HG03159 (cell line): ENCODE results near the gene CCNL1.
A peak's percentile ranks its signal among the peaks of the same experiment; 100 is the strongest.

Source experiments
- ATAC-seq: cut with Tn5 transposase; IDR thresholded peaks from one replicate; pipeline ENCODE4 v1.9.1; 2021; ENCODE audit warnings: mild to moderate bottlenecking, moderate library complexity; ENCODE audit not compliant: unreplicated experiment

The CCNL1 gene

DNA sequence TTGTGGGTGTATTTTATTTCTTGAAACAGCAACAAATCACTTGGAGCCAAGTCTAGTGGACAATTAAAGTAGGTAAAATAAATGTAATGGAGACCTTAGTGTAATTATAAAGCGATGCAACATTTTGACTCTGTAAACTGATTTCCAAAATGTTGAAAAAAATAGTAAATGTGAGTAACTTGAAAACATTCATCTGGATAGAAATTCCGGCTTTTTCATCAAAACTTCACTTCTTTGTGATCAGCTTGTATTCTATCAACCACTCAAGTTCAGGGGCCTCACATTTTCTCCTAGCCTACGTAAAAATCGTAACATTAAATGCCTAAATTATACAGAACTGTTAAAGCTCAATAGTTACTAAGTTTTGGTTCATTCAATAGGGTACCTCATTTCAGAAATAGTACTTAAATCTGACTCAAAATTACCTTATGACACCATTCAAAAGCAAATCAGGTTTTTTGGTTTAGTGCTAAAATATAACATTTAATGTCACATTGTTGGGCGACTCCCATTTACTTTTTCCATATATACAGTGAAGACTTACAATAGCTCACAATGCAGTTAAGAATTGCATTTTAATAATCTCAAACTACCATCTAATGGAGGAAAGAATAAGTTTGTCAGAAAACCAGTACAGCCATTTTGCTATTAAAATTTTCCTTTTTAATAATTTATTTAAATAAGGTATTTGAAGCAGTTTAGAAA, 12.7 kb downstream of the CCNL1 start:
- ATAC-seq = no peak

GRCh38 chr3:157145606-157146322, 14.2 kb downstream of the CCNL1 start:
- ATAC-seq = no peak

- ATAC-seq = no peak
Observed at GRCh38 chr3:157142315-157142714, 17.6 kb downstream of the CCNL1 start.

GRCh38 chr3:157139938-157140534, 19.9 kb downstream of the CCNL1 start:
- no peak for ATAC-seq

GRCh38 chr3:157136647-157137387, 23.1 kb downstream of the CCNL1 start:
- no peak for ATAC-seq

DNA sequence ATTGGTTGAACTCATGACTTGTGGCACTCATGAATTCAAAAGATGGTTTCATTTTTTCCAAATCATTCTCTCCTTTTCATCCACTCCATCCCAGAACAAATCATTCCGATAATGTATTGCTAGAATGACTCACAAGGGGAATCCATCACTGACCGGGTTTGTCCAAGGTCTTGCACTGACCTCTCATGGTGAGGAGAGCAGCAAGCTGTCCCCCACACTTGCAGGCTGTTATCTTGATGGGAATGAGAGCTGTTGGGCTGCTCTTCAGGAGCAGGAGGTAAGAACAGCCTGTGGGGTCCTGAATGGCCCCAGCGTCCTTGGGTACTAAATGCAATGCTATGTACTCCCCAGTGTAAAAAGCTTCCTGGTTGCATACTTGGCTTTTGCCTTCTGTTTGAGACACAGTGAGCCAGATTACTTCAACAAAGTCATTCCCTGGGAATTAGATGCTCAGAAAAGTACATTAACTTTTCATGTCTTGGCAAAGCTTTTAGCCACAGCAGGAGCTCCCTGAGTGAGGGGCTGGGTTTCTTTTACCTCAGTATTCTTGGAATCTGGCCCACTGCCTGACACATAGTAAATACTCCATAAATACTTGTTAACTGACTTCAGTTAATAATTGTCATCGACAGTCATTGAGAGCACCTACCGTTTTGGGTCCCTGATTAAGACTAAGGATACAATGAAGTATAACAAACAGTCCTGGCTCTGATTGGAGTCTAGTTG, 24.1 kb downstream of the CCNL1 start:
- no peak for ATAC-seq

DNA sequence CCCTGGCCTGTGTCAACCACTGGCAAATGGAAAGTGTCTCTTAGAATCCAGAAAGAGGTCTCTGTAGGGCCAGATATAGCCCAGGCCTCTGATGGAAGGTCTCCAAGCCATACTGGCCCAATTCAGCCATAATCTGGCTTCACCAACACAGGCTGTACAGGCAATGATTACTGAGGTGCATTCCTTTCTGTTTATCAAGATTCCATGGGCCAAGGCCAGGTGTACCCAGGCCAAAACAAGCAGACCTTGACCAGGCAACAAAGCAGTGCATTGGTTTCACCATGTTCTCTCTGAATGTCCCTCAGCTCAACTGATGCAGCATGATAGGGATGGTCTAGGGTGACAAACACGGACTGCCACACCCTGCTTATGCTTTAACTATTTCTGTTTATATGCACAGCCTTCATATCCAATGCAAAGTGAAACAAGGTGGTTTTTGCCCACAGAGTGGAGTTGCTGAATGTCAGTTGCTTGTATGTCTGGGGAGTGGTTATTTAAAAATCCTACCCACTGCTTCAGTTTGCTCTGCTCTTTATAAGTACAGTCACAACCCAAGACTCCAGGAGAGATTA, 25.2 kb downstream of the CCNL1 start:
- ATAC-seq = peak; percentile 55

DNA sequence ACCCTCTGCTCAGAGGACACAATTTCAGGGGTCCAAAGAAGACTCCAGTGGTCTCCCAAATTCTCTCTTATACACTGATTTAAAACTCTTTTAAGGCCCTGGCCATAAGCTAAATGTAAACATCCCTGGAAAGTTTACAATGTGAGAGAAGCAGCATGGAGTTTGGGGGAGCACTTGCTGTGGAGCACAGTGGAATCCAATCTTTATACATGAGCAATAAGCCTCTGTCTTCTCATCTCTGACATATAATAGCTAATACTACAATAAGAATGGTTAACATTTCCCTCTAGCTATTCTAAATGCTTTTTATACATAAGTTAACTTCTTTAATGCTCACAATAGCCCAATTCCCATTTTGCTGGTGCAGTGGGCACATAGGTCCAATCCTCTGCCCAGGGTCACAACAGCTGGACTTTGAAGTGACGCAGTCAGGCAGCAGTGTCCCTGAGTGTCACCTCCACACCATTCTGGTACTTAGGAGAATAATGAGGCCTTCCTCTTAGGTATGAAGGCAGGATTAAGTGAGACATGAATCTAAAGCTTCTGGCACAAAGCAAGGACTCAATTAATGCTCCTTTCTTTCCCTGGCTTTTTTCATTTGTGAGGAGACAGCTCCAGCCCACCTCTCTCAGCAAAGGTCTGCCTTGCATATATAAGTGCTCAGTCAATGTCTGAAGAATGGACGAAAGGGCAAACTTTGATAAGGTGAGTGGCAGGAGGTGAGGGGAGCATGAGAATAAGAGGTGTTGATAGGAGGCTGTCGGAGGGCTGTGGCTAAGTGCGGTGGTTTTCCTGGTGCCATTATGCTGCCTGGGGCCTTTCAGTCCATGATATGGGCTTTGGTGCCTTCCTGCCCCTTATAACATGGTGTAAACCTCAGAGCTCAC, 26.3 kb downstream of the CCNL1 start:
- no peak for ATAC-seq

DNA sequence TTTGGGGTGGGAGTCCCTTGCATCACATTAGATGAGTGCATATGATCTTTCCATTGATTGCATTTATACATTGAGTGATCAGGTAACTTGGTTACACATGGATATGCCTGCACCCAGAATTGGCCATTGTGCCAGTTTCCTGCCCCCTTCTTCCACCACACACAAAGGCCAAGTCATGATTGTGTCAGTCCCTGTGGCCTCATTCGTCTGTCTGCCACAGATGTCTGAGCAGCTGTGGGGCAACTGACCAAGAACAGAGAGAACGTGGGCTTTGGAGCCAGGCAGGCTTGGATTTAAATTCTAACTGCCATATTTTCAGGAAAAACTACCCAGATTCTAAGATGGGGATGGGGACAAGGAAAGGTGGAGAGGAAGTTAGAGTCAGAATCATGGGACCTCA, 27.0 kb downstream of the CCNL1 start:
- ATAC-seq = no peak

GRCh38 chr3:157132341-157132740, 27.6 kb downstream of the CCNL1 start:
- no peak for ATAC-seq

GRCh38 chr3:157131861-157132260, 28.1 kb downstream of the CCNL1 start:
- ATAC-seq = no peak

GRCh38 chr3:157130467-157131251, 29.3 kb downstream of the CCNL1 start:
- no peak for ATAC-seq

GRCh38 chr3:157129803-157130466, 30.0 kb downstream of the CCNL1 start:
- ATAC-seq = no peak

- no peak for ATAC-seq
Observed at GRCh38 chr3:157128771-157129681, 30.9 kb downstream of the CCNL1 start.

DNA sequence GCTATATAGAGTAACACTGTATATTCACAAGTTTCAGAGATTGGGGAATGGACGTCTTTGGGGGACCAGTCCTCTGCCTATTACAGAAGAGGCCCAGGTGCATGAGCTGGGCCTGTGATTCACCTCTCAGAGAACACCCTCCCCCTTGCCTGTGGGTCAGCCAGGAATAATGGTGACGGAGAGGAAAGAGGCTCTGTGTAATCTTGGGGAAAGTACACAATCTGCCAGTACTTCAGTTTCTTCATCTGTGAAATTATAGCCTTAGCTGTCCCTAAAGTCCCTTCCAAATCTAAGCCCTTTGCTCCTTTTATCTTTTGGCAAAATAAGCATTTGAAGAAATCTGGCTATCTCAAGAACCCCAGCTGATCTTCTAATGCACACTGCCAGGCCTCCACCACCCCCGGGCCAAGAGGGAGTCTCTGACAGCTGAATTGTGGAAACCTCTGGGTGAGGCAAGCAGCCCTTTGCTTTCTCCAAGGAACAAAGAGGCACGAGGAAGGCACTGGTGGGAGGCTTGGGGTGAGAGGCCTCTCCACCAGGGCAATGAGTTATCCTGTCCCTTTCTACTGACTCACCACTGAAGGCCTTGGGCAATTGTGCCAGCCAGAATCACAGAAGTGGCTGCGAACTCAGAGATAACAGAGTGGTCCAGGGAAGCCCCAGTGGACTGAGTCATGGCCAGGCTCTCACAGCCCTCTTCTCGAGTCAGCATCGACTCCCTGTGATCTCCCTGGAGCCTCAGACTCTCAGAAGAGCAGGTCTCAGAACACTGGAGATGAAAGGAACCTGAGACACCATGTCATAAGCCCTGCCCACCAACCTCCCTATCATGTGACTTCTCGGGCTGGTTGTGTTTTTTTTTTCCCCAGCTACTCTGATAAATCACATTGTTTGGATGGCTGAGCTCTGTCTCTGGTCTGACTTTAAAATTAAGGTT, 31.8 kb downstream of the CCNL1 start:
- ATAC-seq = no peak

DNA sequence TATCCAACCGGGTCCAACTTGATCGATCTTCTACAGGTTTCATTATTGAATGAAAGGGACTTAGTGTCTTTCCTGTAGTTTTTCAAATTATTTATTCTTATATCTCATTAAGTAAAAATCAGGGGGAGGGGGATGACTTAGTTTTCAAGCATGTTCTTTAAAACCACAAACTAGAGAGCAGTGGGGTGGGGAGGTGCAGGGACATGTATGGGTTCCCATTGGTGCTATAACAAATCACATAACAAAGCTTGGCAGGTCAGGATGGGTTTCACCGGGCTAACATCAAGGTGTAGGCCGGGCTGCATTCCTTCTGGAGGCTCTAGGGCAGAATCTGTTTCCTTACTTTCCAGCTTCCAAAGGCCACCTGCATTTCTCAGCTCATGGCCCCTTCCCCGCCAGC, 32.7 kb downstream of the CCNL1 start:
- ATAC-seq = no peak
